Duodenal mucosa (tissue), 2 donors: ENCODE measurements around the gene KLHDC7A.

Experiments used
- H3K27ac ChIP-seq: one replicate; pipeline ENCODE4 v1.7.0; 2013; ENCODE audit warnings: low read depth, low read length
- H3K27me3 ChIP-seq, 2 donors: one replicate each; pipeline ENCODE4 v1.7.0; 2013; ENCODE audit warnings: low read length in 2 of 2, control low read depth in 1 of 2; ENCODE audit not compliant: insufficient read depth in 2 of 2, control insufficient read depth in 1 of 2
- H3K36me3 ChIP-seq, 2 donors: one replicate each; pipeline ENCODE4 v1.7.0; 2013; ENCODE audit warnings: low read length in 2 of 2, control low read depth in 1 of 2; ENCODE audit not compliant: insufficient read depth in 2 of 2, control insufficient read depth in 1 of 2
- H3K4me1 ChIP-seq, 2 donors: one replicate each; pipeline ENCODE4 v1.7.0; 2013; ENCODE audit warnings: low read length in 2 of 2, control low read depth in 1 of 2; ENCODE audit not compliant: insufficient read depth in 2 of 2, control insufficient read depth in 1 of 2
- H3K4me3 ChIP-seq, 2 donors: one replicate each; pipeline ENCODE4 v1.7.0; 2013; ENCODE audit warnings: low read length in 2 of 2, low read depth in 1 of 2
- H3K9ac ChIP-seq, 2 donors: one replicate each; pipeline ENCODE4 v1.7.0; 2013; ENCODE audit warnings: low read length in 2 of 2, low read depth in 1 of 2
- H3K9me3 ChIP-seq, 2 donors: one replicate each; pipeline ENCODE4 v1.7.0; 2013; ENCODE audit warnings: low read length in 2 of 2, control low read depth in 1 of 2; ENCODE audit not compliant: control insufficient read depth in 1 of 2

KLHDC7A gene

GRCh38 chr1:18473195-18473815 is 7.4 kb upstream of the KLHDC7A start:
- Histone ChIP-seq H3K4me1 (no peaks in the 10 kb centered on the region), H3K4me3 (no peak overlapping the region), H3K9ac (no peak overlapping the region), H3K36me3 (no peaks in the 10 kb centered on the region), H3K9me3 (no peaks in the 10 kb centered on the region), H3K27me3 (no peaks in the 10 kb centered on the region), H3K27ac (no peak overlapping the region)

DNA sequence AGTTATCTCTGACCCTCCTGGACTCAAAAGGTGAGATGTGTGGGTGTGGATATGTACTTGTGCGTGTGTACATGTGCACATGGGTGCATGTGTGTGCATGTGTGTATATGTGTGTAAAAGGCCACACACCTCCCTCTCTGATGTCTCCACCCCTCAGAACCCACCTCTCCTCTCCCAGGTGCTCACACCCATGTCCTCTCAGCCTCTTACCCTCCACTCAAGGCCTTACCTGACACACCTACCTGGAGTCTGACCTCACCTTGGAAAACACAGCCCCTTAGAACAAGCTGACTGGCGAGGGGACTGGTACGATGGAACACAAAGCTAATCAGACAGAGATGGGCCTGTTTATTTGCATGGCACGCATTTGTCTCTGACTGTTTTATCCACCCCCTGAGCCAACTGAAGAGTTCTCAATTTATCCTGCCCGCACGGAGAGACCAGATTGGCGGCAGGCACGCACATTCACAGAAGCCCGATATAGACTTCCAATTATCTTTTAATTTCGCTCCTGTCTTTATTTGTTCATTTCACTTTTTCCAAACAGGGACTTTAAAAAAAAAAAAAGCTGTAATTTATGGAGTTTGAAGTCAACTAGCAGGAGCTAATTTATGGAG is 6.1 kb upstream of the KLHDC7A start:
- Histone ChIP-seq H3K27me3 (no peaks in the 10 kb centered on the region), H3K27ac (no peak overlapping the region), H3K9ac (no peak overlapping the region)

DNA sequence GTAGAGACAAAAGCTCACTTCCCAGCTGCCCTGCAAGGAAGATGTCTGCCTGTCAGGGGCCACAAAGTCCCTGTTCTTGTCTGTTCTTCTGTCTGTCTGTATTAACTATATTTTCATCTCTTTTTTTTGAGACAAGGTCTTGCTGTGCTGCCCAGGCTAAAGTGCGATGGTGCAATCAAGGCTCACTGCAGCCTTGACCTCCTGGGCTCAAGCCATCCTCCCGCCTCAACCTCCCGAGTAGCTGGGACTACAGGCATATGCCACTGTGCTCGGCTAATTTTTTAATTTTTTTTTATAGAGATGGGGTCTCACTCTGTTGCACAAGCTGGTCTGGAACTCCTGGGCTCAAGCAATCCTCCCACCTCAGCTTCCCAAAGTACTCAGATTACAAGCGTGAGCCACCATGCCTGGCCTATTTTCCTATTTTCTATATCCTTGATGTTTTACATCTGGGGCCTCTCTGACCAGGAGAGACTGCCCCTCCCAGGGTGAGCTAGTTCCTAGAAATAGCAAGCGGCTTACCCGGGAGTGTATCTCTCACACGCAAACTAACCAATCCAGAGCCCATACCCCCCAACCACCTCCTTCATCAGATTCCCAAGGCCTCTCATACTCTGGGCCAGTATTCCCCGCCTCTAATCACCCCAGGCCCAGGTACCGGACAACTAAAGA is 5.4 kb upstream of the KLHDC7A start:
- Histone ChIP-seq H3K27me3 (no peaks in the 10 kb centered on the region), H3K36me3 (no peaks in the 10 kb centered on the region), H3K27ac (no peak overlapping the region), H3K4me1 (no peaks in the 10 kb centered on the region), H3K9ac (no peak overlapping the region), H3K9me3 (no peaks in the 10 kb centered on the region), H3K4me3 (no peak overlapping the region)

More for the DNA sequence above, 6.1 kb upstream of the KLHDC7A start:
- H3K4me1 ChIP-seq: no peaks in the 10 kb centered on the region
- H3K9me3 ChIP-seq: no peaks in the 10 kb centered on the region
- no peaks in the 10 kb centered on the region for H3K36me3 ChIP-seq
- no peak overlapping the region for H3K4me3 ChIP-seq

- Histone ChIP-seq H3K27ac (no peak overlapping the region), H3K36me3 (no peaks in the 10 kb centered on the region), H3K9ac (no peak overlapping the region), H3K27me3 (peaks cover 0 to 4% of the 10 kb centered on the region in 2 donors), H3K4me1 (peaks cover 8 to 15% of the 10 kb centered on the region in 2 donors), H3K4me3 (no peak overlapping the region), H3K9me3 (no peaks in the 10 kb centered on the region)
These were observed 1.3 kb upstream of the KLHDC7A start for GRCh38 chr1:18479454-18479853.

GRCh38 chr1:18481190-18481920 is 625 bp downstream of the KLHDC7A start:
- H3K36me3 ChIP-seq: no peaks in the 10 kb centered on the region
- peak overlapping the region in 1 of 2 donors; percentile 16 for H3K4me3 ChIP-seq
- H3K27ac ChIP-seq: peak overlapping the region; percentile 56
- no peaks in the 10 kb centered on the region for H3K9me3 ChIP-seq
- peaks cover 8 to 15% of the 10 kb centered on the region in 2 donors for H3K4me1 ChIP-seq
- peak overlapping the region in 1 of 2 donors; percentile 12 for H3K9ac ChIP-seq
- H3K27me3 ChIP-seq: peaks cover 0 to 4% of the 10 kb centered on the region in 2 donors

DNA sequence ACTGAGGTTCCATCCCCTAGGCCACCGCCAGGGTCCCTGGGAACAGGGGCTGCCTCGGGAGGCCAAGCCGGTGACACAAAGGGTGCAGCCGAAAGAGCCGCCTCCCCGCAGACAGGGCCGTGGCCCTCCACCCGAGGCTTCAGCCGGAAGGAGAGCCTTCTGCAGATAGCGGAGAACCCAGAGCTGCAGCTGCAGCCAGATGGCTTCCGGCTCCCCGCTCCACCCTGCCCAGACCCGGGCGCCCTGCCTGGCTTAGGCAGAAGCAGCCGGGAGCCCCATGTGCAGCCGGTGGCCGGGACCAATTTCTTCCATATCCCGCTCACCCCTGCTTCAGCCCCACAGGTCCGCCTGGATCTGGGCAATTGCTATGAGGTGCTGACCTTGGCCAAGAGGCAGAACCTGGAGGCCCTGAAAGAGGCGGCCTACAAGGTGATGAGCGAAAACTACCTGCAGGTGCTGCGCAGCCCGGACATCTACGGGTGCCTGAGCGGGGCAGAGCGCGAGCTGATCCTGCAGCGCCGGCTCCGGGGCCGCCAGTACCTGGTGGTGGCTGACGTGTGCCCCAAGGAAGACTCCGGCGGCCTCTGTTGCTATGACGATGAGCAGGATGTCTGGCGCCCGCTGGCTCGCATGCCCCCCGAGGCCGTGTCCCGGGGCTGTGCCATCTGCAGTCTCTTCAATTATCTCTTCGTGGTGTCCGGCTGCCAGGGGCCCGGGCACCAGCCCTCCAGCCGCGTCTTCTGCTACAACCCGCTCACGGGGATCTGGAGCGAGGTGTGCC is 1.4 kb downstream of the KLHDC7A start:
- no peaks in the 10 kb centered on the region for H3K36me3 ChIP-seq

GRCh38 chr1:18482721-18483425 is 2.1 kb downstream of the KLHDC7A start:
- H3K27me3 ChIP-seq: peaks cover 0 to 4% of the 10 kb centered on the region in 2 donors
- H3K27ac ChIP-seq: no peak overlapping the region
- peaks cover 8 to 15% of the 10 kb centered on the region in 2 donors for H3K4me1 ChIP-seq
- H3K9ac ChIP-seq: no peak overlapping the region
- H3K4me3 ChIP-seq: no peak overlapping the region
- no peaks in the 10 kb centered on the region for H3K36me3 ChIP-seq
- H3K9me3 ChIP-seq: no peaks in the 10 kb centered on the region

More for the DNA sequence above, 1.4 kb downstream of the KLHDC7A start:
- no peaks in the 10 kb centered on the region for H3K9me3 ChIP-seq
- peaks cover 8 to 15% of the 10 kb centered on the region in 2 donors for H3K4me1 ChIP-seq
- no peak overlapping the region for H3K4me3 ChIP-seq
- H3K27ac ChIP-seq: peak overlapping the region; percentile 56
- peaks cover 0 to 4% of the 10 kb centered on the region in 2 donors for H3K27me3 ChIP-seq
- no peak overlapping the region for H3K9ac ChIP-seq

DNA sequence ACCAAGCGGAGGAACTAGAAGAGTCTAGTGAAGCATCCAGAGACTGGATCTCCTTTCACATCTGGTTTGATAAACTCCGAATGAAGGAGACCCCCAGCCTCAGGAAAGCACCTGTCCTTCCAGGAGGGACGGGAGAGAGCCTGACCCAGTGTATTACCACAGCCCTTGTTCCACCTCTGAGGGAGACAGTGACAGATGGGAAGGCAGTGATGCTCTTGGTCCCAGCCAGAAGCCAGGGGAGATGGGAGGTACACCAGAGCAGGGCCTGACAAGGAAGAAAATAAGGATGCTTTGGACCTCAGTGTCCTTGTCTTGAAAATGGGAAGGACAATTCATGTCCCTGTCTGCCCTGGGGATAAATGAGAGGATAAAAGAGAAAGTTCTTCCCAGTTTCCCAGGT is 3.5 kb downstream of the KLHDC7A start:
- no peaks in the 10 kb centered on the region for H3K9me3 ChIP-seq
- H3K4me1 ChIP-seq: peaks cover 8 to 15% of the 10 kb centered on the region in 2 donors
- H3K4me3 ChIP-seq: no peak overlapping the region
- no peak overlapping the region for H3K9ac ChIP-seq
- no peak overlapping the region for H3K27ac ChIP-seq
- H3K27me3 ChIP-seq: peaks cover 0 to 4% of the 10 kb centered on the region in 2 donors
- no peaks in the 10 kb centered on the region for H3K36me3 ChIP-seq

GRCh38 chr1:18484721-18485120 is 4.0 kb downstream of the KLHDC7A start:
- Histone ChIP-seq H3K9ac (no peak overlapping the region), H3K27ac (no peak overlapping the region), H3K9me3 (no peaks in the 10 kb centered on the region), H3K36me3 (no peaks in the 10 kb centered on the region), H3K4me3 (no peak overlapping the region), H3K27me3 (peaks cover 0 to 4% of the 10 kb centered on the region in 2 donors), H3K4me1 (peaks cover 8 to 15% of the 10 kb centered on the region in 2 donors)
